K562 (cell line): ENCODE data around the gene CBS. TPM values are rescaled to one million over a fixed set of nuclear protein-coding genes. Genes with fewer than 3 reads are reported as not detected.
A peak's percentile ranks its signal among the peaks of the same experiment; 100 is the strongest.
"Not testable (repeated sequence)": the region's sequence is repeated elsewhere in the genome, so short reads cannot be mapped to it uniquely, and the experiment has no call there.

Source experiments
- ATAC-seq: fragments of 200-7000 bp; cut with Tn5 transposase; 3 replicates; pipeline ENCODE4 v1.9.1; 2020; ENCODE audit warnings: moderate library complexity
- BruUV-seq: library from RNA; stranded (reverse); fragments of 400-500 nt; replicated peaks from 2 replicates; lab custom pipeline; 2021; lab: Mats Ljungman, UMichigan
- CTCF ChIA-PET: fragments of 300-600 bp; formaldehyde crosslinking; extraction: SDS; loops from one replicate; lab custom pipeline; 2021; ENCODE audit warnings: low intra/inter-chr PET ratio; lab: Yijun Ruan, JAX
- POLR2A ChIA-PET: fragments of 300-600, 350-650 bp; sonication (Branson Sonifier 250); formaldehyde crosslinking; extraction: SDS; loops from one replicate; lab custom pipeline; 2021; ENCODE audit warnings: antibody characterized with exemption, inconsistent platforms; lab: Yijun Ruan, JAX
- DNase-seq, 4 experiments: peaks; one replicate each; pipeline versions ENCODE4 v3.0.0 to v3.0.0-alpha.2; 2011 to 2018; ENCODE audit warnings: low spot score in 3 of 4, mixed read lengths in 3 of 4; ENCODE audit errors: extremely low read depth in 1 of 4
- FAIRE-seq: peaks from 2 replicates; lab custom pipeline; 2011; peaks lifted over from hg19 to GRCh38; lab: Jason Lieb, UNC
- H2AFZ ChIP-seq: 2 replicates; pipeline ENCODE4 v1.6.0; 2011; ENCODE audit warnings: low read depth, low read length, control low read depth, inconsistent platforms
- H3K27ac ChIP-seq: fragments of 200-600 bp; 3 replicates; pipeline ENCODE4 v1.8.0; 2011; ENCODE audit warnings: low read depth, mild to moderate bottlenecking, control low read depth, inconsistent platforms, low read length, moderate library complexity, mixed read lengths; ENCODE audit errors: extremely low read depth
- H3K27me3 ChIP-seq, 2 experiments: fragments of 300-600 bp in 1 of 2; 2 replicates in 1 of 2; 3 replicates in 1 of 2; pipeline versions ENCODE4 v1.6.0 to v1.8.0; 2011; ENCODE audit warnings: inconsistent platforms in 2 of 2, low read length in 2 of 2, mild to moderate bottlenecking in 1 of 2, mixed read lengths in 1 of 2, moderate library complexity in 1 of 2; ENCODE audit not compliant: control insufficient read depth in 2 of 2, insufficient read depth in 2 of 2
- H3K36me3 ChIP-seq: fragments of 300-600 bp; 3 replicates; pipeline ENCODE4 v1.8.0; 2011; ENCODE audit warnings: mild to moderate bottlenecking, low read length, inconsistent platforms; ENCODE audit not compliant: control insufficient read depth, insufficient read depth
- H3K4me1 ChIP-seq, 2 experiments: fragments of 200-600 bp in 1 of 2; replicated peaks in 1 of 2; 2 replicates in 1 of 2; 3 replicates in 1 of 2; pipeline versions ENCODE4 v1.5.1 to v1.8.0; 2011; ENCODE audit warnings: inconsistent platforms in 2 of 2, low read length in 2 of 2, mild to moderate bottlenecking in 1 of 2, mixed read lengths in 1 of 2, moderate library complexity in 1 of 2; ENCODE audit not compliant: control insufficient read depth in 2 of 2, insufficient read depth in 2 of 2
- H3K4me2 ChIP-seq: 2 replicates; pipeline ENCODE4 v1.6.1; 2011; ENCODE audit warnings: low read length, control low read depth, inconsistent platforms, mixed read lengths; ENCODE audit not compliant: insufficient read depth
- H3K4me3 ChIP-seq: fragments of 200-600 bp; sonication (generic), shearing (Covaris generic); 2 replicates; pipeline ENCODE4 v1.5.1; 2016; ENCODE audit warnings: control low read depth, inconsistent platforms
- H3K79me2 ChIP-seq: fragments of 200-600 bp; 3 replicates; pipeline ENCODE4 v1.8.0; 2011; ENCODE audit warnings: low read length, inconsistent platforms; ENCODE audit not compliant: control insufficient read depth, insufficient read depth
- H3K9ac ChIP-seq, 2 experiments: 2 replicates each; pipeline versions ENCODE4 v1.6.0 to v1.6.1; 2011; ENCODE audit warnings: low read depth in 2 of 2, low read length in 2 of 2, control low read depth in 1 of 2, inconsistent platforms in 1 of 2, mild to moderate bottlenecking in 1 of 2, mixed read lengths in 1 of 2; ENCODE audit not compliant: insufficient read depth in 1 of 2
- H3K9me1 ChIP-seq: one replicate; pipeline ENCODE4 v1.6.0; 2011; ENCODE audit warnings: inconsistent platforms, mild to moderate bottlenecking, low read length, moderate library complexity; ENCODE audit not compliant: control insufficient read depth, insufficient read depth
- H3K9me3 ChIP-seq: replicated peaks from 2 replicates; pipeline ENCODE4 v1.5.1; 2011; ENCODE audit warnings: low read depth, low read length, inconsistent platforms; ENCODE audit not compliant: control insufficient read depth, insufficient read depth
- H4K20me1 ChIP-seq: replicated peaks from 2 replicates; pipeline ENCODE4 v1.6.1; 2011; ENCODE audit warnings: low read length, inconsistent platforms, mixed read lengths; ENCODE audit not compliant: control insufficient read depth, insufficient read depth
- WGBS: fragments of 100-300 bp; shearing (Covaris generic); methylation state at CpG from one replicate; pipeline ENCODE4 v1.1.6; 2016; ENCODE audit warnings: low coverage, mixed read lengths; ENCODE audit not compliant: insufficient coverage; ENCODE audit errors: missing lambda C conversion rate; 5-methylcytosine and 5-hydroxymethylcytosine counted together
- in situ Hi-C: fragments of 300-500 bp; cut with MboI; formaldehyde crosslinking; loops from 4 replicates; pipeline ENCODE4 v1.15.0; 2018; ENCODE audit warnings: inconsistent platforms, mixed read lengths
- intact Hi-C: fragments of 100-400 bp; cut with micrococcal nuclease; formaldehyde crosslinking; loops from 2 replicates; pipeline ENCODE4 v1.14.2; 2022
- polyA plus RNA-seq, 8 experiments: library from polyadenylated mRNA; depleted of rRNA in 4 of 8; stranded (reverse) in 5 of 8; unstranded in 3 of 8; fragments of >200 nt; fragmentation: Nextera tagmentation in 2 of 8; fragmentation: Illumina TruSeq in 1 of 8; extraction: Ambion mirVana in 2 of 8; extraction: Trizol in 1 of 8; gene quantifications; 2 replicates each; pipeline versions ENCODE4 v1.2.1 to v1.2.3, GENCODE V29; 2011 to 2014; ENCODE audit warnings: inconsistent platforms in 1 of 8, missing spikeins in 1 of 8
- total RNA-seq, 7 experiments: library from RNA; depleted of rRNA in 6 of 7; stranded (reverse); fragments of >200 nt in 6 of 7; fragmentation: Illumina TruSeq in 2 of 7; extraction: Trizol in 2 of 7; gene quantifications; 2 replicates each; pipeline versions ENCODE4 v1.2.1 to v1.2.3, GENCODE V29; 2011 to 2021; ENCODE audit warnings: low replicate concordance in 1 of 7

The CBS gene
- total and polyA plus RNA-seq, 9 of the 15 experiments (the other 6 are each of a cell fraction or from before 2014, with no cell fraction given): 4.6 to 472 (median 152) TPM

- H3K79me2 ChIP-seq, H3K4me2 ChIP-seq, H2AFZ ChIP-seq, H3K9me3 ChIP-seq, H3K9ac ChIP-seq, FAIRE-seq, POLR2A ChIA-PET, H3K36me3 ChIP-seq, H3K27ac ChIP-seq, H3K4me1 ChIP-seq, H4K20me1 ChIP-seq, H3K9me1 ChIP-seq, CTCF ChIA-PET, DNase-seq, H3K27me3 ChIP-seq, H3K4me3 ChIP-seq, intact Hi-C loops, BruUV-seq, in situ Hi-C loops: not testable (repeated sequence)
- no CpG with 5 or more reads among the region's 77 CpGs for WGBS
- peak; percentile 66 for ATAC-seq
These were observed 495 bp upstream of the CBS start for GRCh38 chr21:43076023-43076637.

GRCh38 chr21:43074401-43075169, 1.1 kb downstream of the CBS start:
- H3K27me3 ChIP-seq, H3K4me2 ChIP-seq, intact Hi-C loops, in situ Hi-C loops, CTCF ChIA-PET, H3K4me3 ChIP-seq, H3K79me2 ChIP-seq, H3K9me1 ChIP-seq, H3K9ac ChIP-seq, POLR2A ChIA-PET, H3K36me3 ChIP-seq, H3K9me3 ChIP-seq, H3K4me1 ChIP-seq, FAIRE-seq, DNase-seq, H4K20me1 ChIP-seq, H3K27ac ChIP-seq, H2AFZ ChIP-seq: not testable (repeated sequence)
- ATAC-seq: peak; percentile 51
- BruUV-seq: TSS peak; percentile 65
- WGBS: no CpG with 5 or more reads among the region's 74 CpGs

GRCh38 chr21:43072742-43073141, 2.9 kb downstream of the CBS start:
- intact Hi-C loops, H3K4me3 ChIP-seq, H3K36me3 ChIP-seq, H4K20me1 ChIP-seq, H2AFZ ChIP-seq, H3K9ac ChIP-seq, H3K27ac ChIP-seq, DNase-seq, H3K4me1 ChIP-seq, POLR2A ChIA-PET, FAIRE-seq, H3K79me2 ChIP-seq, H3K27me3 ChIP-seq, in situ Hi-C loops, H3K4me2 ChIP-seq, CTCF ChIA-PET, H3K9me3 ChIP-seq, H3K9me1 ChIP-seq, ATAC-seq: not testable (repeated sequence)
- TSS peak; percentile 24 for BruUV-seq
- no CpG with 5 or more reads among the region's 11 CpGs for WGBS
